Panc1 (cell line): ENCODE results near the gene MYH7. TPM values are rescaled to one million over a fixed set of nuclear protein-coding genes. Genes with fewer than 3 reads are reported as not detected.

Experiments used
- ATAC-seq: fragments of 200-7000 bp; cut with Tn5 transposase; 2 replicates; pipeline ENCODE4 v1.9.1; 2020; ENCODE audit warnings: mild to moderate bottlenecking, moderate library complexity
- BruUV-seq: library from RNA; stranded (reverse); fragments of 400-500 nt; replicated peaks from 2 replicates; lab custom pipeline; 2021; lab: Mats Ljungman, UMichigan
- CTCF ChIA-PET: fragments of 300-600 bp; sonication (Branson Sonifier 250); formaldehyde crosslinking; loops from one replicate; lab custom pipeline; 2022; ENCODE audit warnings: antibody characterized with exemption; lab: Charles Lee
- POLR2A ChIA-PET: fragments of 300-600 bp; sonication (Branson Sonifier 250); formaldehyde crosslinking; loops from one replicate; lab custom pipeline; 2022; ENCODE audit warnings: antibody characterized with exemption; lab: Charles Lee
- DNase-seq: peaks from one replicate; pipeline ENCODE4 v3.0.0-alpha.2; 2010; ENCODE audit warnings: low read depth, low spot score
- H3K27ac ChIP-seq: 2 replicates; pipeline ENCODE4 v1.5.1; 2011; ENCODE audit warnings: mild to moderate bottlenecking, low read length, inconsistent platforms
- H3K27me3 ChIP-seq: fragments of 200-500 bp; sonication (Bioruptor generic); 2 replicates; pipeline ENCODE4 v1.6.0; 2014; ENCODE audit warnings: low read length, inconsistent platforms; ENCODE audit not compliant: control insufficient read depth, insufficient read depth
- H3K36me3 ChIP-seq: fragments of 200-500 bp; sonication (Bioruptor generic); 2 replicates; pipeline ENCODE4 v1.5.1; 2014; ENCODE audit warnings: inconsistent platforms, mild to moderate bottlenecking, low read length, moderate library complexity; ENCODE audit not compliant: control insufficient read depth, insufficient read depth
- H3K4me1 ChIP-seq: 2 replicates; pipeline ENCODE4 v1.5.1; 2011; ENCODE audit warnings: inconsistent platforms, mild to moderate bottlenecking, low read length, moderate library complexity; ENCODE audit not compliant: control insufficient read depth, insufficient read depth
- H3K4me3 ChIP-seq, 2 experiments: 2 replicates each; pipeline ENCODE4 v1.5.1; 2011 to 2012; ENCODE audit warnings: low read depth in 2 of 2, low read length in 2 of 2, mild to moderate bottlenecking in 2 of 2, inconsistent platforms in 1 of 2, moderate library complexity in 1 of 2
- H3K9me3 ChIP-seq: fragments of 200-500 bp; sonication (Bioruptor generic); 2 replicates; pipeline ENCODE4 v1.5.1; 2014; ENCODE audit warnings: low read depth, mild to moderate bottlenecking, inconsistent platforms, low read length, moderate library complexity; ENCODE audit not compliant: control insufficient read depth, insufficient read depth
- POLR2AphosphoS5 ChIP-seq: IDR thresholded peaks from 2 replicates; pipeline ENCODE4 v1.6.1; 2012; ENCODE audit warnings: mild to moderate bottlenecking, low read depth, low read length, moderate library complexity
- SIN3A ChIP-seq: IDR thresholded peaks from 2 replicates; pipeline ENCODE4 v1.6.1; 2012; ENCODE audit warnings: low read depth, mild to moderate bottlenecking, low read length, moderate library complexity, borderline replicate concordance; ENCODE audit not compliant: insufficient read depth
- TCF7L2 ChIP-seq: IDR thresholded peaks from 2 replicates; pipeline ENCODE4 v1.6.1; 2011; ENCODE audit warnings: mild to moderate bottlenecking, low read depth, low read length, inconsistent platforms
- in situ Hi-C: cut with HindIII; loops from 2 replicates; pipeline ENCODE4 v1.10.0; 2016; ENCODE audit warnings: low sequenced_read_pairs, low pct_unique_long_range_greater_than_20kb
- intact Hi-C: fragments of 100-400 bp; cut with micrococcal nuclease; formaldehyde crosslinking; loops from one replicate; pipeline ENCODE4 v1.10.0; 2022; ENCODE audit not compliant: unreplicated experiment
- total RNA-seq: library from RNA; stranded (reverse); gene quantifications from one replicate; pipeline ENCODE4 v1.2.1, GENCODE V29; 2021; ENCODE audit not compliant: unreplicated experiment
- TF ChIP-seq, protein P1 (sequence below): fragments of 450-650 bp; IDR thresholded peaks from 2 replicates; pipeline ENCODE4 v1.5.1; 2017; ENCODE audit warnings: mild to moderate bottlenecking
- TF ChIP-seq, protein P2 (sequence below), 2 experiments: IDR thresholded peaks; 2 replicates each; pipeline ENCODE4 v1.6.1; 2011 to 2012; ENCODE audit warnings: low read depth in 2 of 2, control low read depth in 1 of 2, low read length in 1 of 2, mild to moderate bottlenecking in 1 of 2, moderate library complexity in 1 of 2; ENCODE audit not compliant: insufficient read depth in 1 of 2

Gene MYH7
- total RNA-seq, 1 experiment from 2014 or later: not detected

DNA sequence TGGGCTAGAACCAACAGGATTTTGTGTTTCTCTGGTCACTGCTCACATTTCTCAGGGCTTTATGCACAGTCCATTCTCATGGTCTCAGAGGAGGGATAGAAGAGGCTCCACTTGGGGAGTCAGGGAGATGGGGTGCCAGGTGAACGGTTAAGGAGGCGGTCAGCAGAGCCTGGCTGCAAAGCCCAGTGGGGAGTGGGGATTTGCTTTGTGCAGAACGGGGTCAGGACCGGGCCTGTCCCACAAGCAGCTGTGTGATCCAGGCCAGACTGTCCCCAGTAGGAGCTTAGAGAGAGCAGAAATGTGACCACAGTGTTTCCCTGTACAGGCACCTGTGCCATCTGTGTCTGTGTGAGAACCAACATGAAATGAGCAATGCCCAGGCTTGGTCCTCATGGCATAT lies 54.5 kb downstream of the MYH7 start:
- H3K27me3 ChIP-seq: no peaks in the 10 kb centered on the region
- ATAC-seq: no peak
- no TSS peak for BruUV-seq

DNA sequence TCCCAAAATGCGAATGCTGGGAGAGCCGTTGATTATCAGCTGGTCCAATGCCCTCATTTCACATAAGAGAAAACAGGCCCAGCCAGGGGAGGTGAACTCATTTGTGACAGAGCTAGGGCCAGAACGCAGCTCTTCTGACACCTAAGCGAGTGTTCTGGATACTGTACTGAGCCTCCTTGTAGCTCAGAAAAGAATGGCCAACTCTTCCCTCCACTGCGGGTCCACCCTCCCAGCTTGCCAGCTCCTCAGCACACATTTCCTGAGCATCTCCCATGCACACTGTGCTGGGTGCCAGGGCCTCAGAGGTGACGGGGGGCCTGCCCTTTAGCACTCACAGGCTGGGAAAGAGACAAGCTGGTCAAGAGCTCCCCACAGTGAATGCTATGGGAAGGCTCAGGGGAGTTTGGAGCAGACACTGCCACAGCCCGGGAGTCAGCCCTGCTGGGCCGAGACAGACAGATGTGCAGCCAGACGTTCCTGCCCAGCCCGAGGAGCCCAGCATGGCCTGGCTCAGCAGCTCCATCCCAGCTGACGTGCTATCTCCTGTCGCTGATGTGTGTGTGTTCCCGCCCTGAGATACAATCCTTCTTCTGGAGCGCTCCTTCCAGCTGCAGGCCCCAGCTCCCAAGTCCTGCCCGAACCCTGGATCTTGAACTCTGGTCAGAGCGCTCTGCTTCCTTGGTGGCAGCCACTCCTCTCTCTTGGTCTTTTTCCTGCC lies 55.1 kb downstream of the MYH7 start:
- TF ChIP-seq, protein P1, sequence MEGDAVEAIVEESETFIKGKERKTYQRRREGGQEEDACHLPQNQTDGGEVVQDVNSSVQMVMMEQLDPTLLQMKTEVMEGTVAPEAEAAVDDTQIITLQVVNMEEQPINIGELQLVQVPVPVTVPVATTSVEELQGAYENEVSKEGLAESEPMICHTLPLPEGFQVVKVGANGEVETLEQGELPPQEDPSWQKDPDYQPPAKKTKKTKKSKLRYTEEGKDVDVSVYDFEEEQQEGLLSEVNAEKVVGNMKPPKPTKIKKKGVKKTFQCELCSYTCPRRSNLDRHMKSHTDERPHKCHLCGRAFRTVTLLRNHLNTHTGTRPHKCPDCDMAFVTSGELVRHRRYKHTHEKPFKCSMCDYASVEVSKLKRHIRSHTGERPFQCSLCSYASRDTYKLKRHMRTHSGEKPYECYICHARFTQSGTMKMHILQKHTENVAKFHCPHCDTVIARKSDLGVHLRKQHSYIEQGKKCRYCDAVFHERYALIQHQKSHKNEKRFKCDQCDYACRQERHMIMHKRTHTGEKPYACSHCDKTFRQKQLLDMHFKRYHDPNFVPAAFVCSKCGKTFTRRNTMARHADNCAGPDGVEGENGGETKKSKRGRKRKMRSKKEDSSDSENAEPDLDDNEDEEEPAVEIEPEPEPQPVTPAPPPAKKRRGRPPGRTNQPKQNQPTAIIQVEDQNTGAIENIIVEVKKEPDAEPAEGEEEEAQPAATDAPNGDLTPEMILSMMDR: peak; percentile 58; the same call in 1 of the 2 replicates
- TF ChIP-seq, protein P2, sequence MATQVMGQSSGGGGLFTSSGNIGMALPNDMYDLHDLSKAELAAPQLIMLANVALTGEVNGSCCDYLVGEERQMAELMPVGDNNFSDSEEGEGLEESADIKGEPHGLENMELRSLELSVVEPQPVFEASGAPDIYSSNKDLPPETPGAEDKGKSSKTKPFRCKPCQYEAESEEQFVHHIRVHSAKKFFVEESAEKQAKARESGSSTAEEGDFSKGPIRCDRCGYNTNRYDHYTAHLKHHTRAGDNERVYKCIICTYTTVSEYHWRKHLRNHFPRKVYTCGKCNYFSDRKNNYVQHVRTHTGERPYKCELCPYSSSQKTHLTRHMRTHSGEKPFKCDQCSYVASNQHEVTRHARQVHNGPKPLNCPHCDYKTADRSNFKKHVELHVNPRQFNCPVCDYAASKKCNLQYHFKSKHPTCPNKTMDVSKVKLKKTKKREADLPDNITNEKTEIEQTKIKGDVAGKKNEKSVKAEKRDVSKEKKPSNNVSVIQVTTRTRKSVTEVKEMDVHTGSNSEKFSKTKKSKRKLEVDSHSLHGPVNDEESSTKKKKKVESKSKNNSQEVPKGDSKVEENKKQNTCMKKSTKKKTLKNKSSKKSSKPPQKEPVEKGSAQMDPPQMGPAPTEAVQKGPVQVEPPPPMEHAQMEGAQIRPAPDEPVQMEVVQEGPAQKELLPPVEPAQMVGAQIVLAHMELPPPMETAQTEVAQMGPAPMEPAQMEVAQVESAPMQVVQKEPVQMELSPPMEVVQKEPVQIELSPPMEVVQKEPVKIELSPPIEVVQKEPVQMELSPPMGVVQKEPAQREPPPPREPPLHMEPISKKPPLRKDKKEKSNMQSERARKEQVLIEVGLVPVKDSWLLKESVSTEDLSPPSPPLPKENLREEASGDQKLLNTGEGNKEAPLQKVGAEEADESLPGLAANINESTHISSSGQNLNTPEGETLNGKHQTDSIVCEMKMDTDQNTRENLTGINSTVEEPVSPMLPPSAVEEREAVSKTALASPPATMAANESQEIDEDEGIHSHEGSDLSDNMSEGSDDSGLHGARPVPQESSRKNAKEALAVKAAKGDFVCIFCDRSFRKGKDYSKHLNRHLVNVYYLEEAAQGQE (IDR thresholded peaks at IDR 0.05; ENCODE audit: insufficient read depth in 1 of 2, low read depth in 2 of 2, low read length in 1 of 2): no peak
- TF ChIP-seq TCF7L2: no peak
- TF ChIP-seq SIN3A: no peak
- TF ChIP-seq POLR2AphosphoS5: no peak
- Histone ChIP-seq H3K36me3 (no peaks in the 10 kb centered on the region), H3K27ac (no peak overlapping the region), H3K27me3 (no peaks in the 10 kb centered on the region), H3K4me1 (no peaks in the 10 kb centered on the region), H3K9me3 (no peaks in the 10 kb centered on the region), H3K4me3 (no peak overlapping the region)
- DNase-seq (no peak), ATAC-seq (peak; percentile 70)
- no TSS peak for BruUV-seq
- POLR2A ChIA-PET: interaction anchor here (0.6 to 0.7 kb wide), 2 partner anchors 59 to 128 kb away, joined by 3 to 5 read pairs; partner anchors contain the start of gene PABPN1
- CTCF ChIA-PET: interaction anchor here (1.0 to 1.4 kb wide), 5 partner anchors 15 to 260 kb away, joined by 3 to 8 read pairs (median 4); no protein-coding TSS in a partner anchor
- in situ Hi-C loops (no loop called here), intact Hi-C loops (loop anchor here (5.0 kb wide), 1 partner anchor 53 kb away; no protein-coding TSS in a partner anchor)

More for the DNA sequence above, 54.5 kb downstream of the MYH7 start:
- no peak for DNase-seq
- ChIA-PET CTCF (interaction anchor here (1.2 to 1.4 kb wide), 2 partner anchors 54 to 260 kb away, joined by 3 to 8 read pairs; no protein-coding TSS in a partner anchor), POLR2A (interaction anchor here (0.6 kb wide), 1 partner anchor 59 kb away, joined by 5 read pairs; the partner anchor contains the start of gene PABPN1)
- TF ChIP-seq, protein P2 (IDR thresholded peaks at IDR 0.05; ENCODE audit: insufficient read depth in 1 of 2, low read depth in 2 of 2, low read length in 1 of 2): no peak
- TF ChIP-seq TCF7L2 (no peak), POLR2AphosphoS5 (no peak), SIN3A (no peak)
- TF ChIP-seq, protein P1: no peak
- no peaks in the 10 kb centered on the region for H3K4me1 ChIP-seq
- no peak overlapping the region for H3K4me3 ChIP-seq
- intact Hi-C loops: loop anchor here (5.0 kb wide), 1 partner anchor 54 kb away; no protein-coding TSS in a partner anchor
- in situ Hi-C loops: no loop called here
- no peaks in the 10 kb centered on the region for H3K36me3 ChIP-seq
- H3K9me3 ChIP-seq: no peaks in the 10 kb centered on the region
- H3K27ac ChIP-seq: no peak overlapping the region
